Kidney tubule cell (primary cell): ENCODE data around the gene F11.
A peak's percentile ranks its signal among the peaks of the same experiment; 100 is the strongest.
"Not testable (repeated sequence)": the region's sequence is repeated elsewhere in the genome, so short reads cannot be mapped to it uniquely, and the experiment has no call there.

Source experiments
- DNase-seq: peaks from one replicate; pipeline ENCODE4 v3.0.0-alpha.2; 2018; ENCODE audit warnings: low spot score

The F11 gene

DNA sequence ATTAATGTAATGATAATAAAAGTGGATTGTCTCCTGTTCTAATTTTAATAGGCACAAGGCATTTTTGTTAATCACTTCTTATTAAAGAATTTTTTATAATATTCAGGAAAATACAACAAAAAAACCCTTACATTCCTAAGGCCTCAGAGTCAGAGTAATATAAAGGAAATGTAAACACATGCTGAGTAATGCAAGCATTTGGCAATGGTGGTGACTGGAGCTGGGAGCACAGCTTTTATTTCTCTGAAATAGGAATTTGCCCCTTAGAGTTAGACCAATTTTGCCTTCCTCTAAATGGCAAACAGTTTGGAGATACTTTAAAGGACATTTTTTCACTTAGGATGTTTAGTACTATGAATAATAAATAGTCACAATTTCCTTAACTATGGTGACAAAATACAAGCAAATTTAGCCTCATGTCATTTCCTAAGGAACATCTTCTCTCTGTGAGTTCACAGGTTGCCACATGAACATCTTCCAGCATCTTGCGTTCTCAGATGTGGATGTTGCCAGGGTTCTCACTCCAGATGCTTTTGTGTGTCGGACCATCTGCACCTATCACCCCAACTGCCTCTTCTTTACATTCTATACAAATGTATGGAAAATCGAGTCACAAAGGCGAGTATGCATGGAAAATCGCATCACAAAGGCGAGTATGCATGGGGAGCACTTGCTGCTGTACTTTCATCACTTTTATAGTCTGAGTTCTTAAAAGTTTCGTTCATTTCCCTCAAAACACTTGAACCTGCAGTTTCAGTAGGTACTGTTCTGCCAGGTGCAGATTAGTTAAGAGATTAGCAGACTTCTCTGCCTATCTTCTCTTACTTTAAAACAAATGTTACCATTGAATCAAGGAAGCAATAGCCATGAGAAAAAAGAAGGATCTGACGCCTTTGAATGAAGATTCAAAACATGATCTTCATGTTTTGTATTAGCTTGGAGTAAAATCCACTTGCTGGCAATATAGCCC lies 15.9 kb upstream of the F11 start:
- DNase-seq, result no peak

DNA sequence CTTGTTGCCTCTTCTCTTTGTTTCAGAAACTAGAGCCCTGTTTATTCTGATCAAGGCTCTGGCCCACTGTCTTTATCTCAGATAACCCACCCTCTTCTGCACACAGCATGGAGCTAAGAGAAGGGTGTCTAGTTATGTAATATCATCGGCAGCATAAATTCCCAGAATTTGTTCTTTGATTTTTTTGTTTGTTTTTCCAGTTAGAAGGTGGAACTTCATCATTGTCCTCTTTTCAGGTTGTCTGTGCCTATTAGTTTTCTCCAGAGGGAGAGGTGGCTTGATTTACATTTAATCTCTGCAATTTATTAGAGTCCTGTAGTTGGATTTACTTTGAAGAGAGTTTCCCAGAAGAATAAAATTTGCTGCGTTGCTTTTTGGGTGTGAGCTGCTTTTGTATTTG lies 15.2 kb upstream of the F11 start:
- no peak for DNase-seq

DNA sequence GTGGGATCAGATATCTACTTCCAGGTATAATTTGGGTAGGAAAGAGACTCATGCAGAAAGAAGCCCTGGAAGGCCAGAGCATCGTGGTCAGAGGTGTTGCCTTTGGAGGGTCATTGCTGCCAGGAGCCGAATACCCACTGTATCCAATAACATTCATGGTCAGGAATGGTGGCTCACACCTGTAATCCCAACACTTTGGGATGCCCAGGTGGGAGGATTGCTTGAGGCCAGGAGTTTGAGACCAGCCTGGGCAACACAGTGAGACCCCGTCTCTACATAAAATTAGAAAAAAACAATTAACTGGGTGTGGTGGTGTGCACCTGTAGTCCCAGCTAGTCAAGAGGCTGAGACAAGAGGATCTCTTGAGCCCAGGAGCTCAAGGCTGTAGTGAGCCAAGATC lies 10.9 kb upstream of the F11 start:
- no peak for DNase-seq

DNA sequence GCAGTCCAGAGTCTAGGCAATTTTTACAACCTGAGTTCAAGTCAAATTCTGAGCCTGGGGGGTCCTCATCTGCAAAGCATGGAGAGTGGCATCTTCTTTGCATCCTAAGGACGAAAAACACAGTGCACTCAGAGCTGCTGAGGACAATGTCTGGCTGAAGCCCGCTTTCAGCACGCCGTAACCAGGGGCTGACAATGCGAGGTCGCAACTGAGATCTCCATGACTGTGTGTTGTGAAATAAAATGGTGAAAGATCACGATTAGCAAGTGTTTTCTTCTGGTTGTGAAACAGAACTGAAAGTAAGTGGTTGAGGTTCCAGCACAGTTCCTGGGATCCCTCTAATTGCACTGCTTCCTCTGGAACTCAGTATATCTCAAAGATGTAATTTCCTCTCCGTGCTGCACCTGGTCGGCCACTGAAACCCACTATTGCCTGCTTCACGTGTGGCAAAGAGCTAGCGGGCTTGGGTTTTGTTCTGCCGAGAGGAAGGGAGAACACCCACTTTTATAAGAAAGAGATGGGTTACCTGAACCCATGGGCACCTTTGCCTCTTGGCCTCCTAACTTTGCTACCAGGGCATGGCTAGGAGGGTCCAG lies 7.7 kb upstream of the F11 start:
- no peak for DNase-seq

DNA sequence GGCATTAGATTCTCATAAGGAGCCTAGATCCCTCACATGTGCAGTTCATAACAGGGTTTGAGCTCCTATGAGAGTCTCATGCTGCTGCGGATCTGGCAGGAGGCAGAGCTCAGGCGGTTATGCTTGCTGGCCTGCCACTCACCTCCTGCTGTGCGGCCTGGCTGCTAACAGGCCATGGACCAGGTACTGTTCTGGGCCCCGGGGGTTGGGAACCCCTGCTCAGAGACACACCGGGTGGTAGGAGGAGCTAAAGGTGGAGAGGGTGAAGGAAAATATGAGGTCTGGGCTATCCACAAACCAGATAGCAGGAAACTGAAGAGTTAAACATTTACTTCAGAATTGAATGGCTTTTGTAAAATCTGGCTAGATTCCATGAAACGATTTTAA lies 5.9 kb upstream of the F11 start:
- DNase-seq, result peak; percentile 68

DNA sequence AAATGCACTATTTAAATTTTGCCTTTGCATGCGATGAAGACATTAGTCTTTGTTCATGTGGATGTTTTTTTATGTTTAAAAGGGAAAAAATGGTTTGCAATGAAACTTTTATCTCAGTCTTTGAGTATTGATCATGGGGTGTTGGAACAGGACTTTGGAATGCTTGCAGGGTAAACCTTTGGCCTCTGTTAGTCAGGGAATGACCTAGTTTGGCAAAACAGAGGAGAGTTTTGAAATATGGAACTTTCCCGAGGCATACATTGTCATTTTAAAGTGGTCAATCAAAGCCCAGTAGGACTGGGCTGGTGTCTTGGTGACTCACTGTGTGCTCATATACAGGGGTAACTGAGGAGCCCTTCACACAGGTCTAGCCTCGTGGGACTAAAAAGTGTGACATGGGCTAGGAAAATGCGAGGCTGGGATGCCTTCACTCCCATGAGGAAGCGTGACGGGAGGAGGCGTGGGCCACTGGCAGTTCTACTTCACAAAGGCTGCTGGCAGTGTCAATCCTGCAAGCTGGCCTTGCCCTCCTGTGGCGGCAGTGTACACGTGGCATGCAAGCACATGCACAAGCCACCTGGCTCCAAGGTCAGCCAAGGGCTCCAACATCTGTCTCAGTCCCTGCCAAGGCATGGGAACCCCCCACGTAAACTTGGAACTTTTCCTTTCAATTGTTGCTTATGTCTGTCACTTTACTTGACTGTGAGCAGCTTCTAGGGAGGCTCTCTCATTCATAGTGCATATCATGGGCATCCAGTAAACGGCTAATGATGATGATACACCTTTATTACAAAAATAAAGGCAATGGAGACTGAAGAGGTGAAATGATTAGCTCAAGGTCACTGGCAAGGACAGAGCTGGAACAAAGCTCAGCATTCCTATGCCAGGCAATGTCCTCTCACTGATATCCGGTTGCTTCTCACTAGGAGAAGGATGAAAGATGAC lies 5.2 kb upstream of the F11 start:
- peak; percentile 76 for DNase-seq

DNA sequence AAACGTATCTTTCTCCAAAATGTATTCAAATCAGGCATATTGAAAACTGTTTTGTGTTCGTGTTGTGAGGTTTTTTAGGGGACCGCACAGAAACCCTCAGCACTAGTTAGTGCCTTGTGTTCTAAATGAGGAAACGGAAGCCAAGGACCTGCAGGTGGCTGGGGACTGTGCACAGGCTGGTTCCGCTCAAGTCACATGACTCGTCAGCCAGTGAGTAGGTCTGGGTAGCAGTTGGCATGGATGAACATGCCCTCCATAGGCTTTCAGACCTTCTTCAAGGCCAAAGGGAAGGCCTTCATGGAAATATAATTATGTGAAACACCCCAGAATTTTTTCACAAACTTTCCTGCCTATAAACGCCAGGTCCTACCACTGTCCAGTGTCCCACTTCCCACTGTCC lies 1.3 kb upstream of the F11 start:
- no peak for DNase-seq

DNA sequence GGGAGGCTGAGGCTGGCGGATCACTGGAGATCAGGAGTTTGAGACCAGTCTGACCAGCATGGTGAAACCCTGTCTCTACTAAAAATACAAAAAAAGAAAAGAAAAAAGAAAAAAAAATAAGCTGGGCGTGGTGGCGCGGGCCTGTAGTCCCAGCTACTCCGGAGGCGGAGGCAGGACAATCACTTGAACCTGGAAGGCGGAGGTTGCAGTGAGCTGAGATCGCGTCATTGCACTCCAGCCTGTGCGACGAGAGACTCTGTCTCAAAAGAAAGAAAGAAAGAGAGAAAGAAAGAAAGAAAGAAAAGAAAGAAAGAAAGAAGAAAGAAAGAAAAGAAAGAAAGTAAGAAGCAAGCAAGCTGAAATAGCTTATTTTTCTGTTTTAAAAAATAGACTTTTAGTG lies 739 bp upstream of the F11 start:
- DNase-seq, result not testable (repeated sequence)

DNA sequence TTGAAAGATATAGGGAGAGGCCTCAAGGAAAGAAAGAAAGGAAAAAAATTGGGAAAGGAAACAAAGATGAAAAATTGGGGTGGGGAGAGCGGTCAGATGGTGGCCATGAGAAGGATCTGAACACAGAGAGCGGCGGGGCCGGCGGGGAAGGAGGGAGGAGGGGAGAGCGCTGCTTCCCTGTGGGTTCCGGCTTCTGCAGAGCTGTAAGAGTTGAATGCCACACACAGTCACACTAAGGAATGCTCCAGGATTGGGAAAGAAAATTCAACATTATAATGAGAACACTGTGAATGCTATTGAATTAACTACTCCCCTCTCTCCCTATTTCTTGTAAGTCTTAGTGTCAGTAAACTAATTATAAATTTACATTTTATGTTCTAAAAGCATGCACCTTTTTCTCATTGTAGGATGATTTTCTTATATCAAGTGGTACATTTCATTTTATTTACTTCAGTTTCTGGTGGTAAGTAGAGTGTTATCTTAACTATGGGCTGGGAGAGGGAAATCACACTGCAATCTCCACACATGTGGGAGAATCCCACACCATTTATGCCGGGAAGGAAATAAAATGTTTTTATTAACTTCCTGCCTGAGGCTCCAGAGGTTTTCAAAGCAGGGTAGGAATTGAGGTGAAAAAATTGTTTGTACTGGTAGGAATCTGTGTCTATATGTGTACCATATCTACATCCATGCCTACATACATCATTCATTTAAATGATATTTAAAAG lies 904 bp downstream of the F11 start:
- DNase-seq, result peak; percentile 60

DNA sequence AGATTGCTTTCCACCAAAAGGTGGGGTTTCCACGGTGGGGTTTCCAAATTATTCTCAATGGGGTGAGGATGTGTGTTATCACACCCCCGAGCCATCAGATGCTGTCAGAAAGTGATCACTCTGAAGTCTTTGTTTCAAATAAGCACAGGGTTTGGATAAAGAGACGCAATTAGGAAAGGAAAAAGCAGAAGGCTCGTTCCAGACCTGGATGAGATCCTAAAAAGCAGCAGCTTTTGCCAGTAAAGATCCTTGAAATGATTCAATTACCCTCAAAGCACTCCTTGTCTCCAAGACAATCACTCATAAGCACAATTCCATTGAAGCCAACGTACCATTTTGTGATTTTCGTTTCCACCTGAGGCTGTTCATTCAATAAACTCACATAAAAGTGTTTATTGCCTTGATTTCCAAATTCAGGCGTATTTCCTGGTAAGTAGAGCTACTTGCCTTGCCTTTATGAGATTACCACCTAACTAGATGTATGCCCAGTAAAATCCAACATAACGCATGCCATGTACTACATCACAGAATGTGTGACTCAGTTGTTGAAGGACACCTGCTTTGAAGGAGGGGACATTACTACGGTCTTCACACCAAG lies 5.2 kb downstream of the F11 start:
- no peak for DNase-seq

DNA sequence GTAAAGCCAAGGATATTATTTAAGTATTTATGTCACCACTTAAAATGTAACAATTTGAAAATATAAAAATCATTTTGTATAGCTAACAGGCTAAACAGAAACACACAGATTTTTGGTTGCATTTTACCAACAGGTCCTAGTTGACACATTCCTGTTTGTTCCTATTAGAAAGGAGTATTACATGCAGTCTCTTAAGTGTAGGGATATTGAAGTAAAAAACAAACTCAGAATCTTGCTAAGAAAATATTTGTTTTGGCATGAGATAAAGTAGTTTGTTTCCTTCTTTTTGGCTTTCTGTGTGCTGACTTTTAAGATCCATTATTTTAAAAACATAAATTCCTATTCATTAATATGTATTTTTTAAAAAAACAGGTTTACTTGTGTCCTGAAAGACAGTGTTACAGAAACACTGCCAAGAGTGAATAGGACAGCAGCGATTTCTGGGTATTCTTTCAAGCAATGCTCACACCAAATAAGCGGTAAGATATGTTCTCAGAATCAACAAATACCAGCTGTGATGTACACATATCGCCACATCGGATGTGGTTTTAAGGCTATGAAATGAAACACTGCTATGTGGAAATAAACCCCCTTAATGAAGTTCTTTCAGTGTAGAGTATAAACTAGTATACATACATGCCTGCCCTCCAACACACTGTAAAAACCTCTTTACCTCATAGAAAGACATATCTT lies 6.9 kb downstream of the F11 start:
- no peak for DNase-seq

DNA sequence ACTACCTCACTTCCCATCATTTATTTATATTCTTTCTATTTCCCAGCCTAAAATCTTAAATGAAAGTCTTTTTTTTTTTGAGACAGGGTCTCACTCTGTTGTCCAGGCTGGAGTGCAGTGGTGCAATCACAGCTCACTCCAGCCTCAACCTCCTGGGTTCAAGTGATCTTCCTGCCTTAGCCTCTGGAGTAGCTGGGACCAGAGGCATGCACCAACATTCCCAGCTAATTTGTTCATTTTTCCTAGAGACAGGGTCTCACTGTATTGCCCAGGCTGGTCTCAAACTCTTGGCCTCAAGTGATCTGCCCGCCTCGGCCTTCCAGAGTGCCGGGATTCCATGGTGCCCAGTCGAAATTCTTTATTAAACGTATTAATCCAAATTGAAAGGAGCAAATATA lies 7.4 kb downstream of the F11 start:
- DNase-seq, result not testable (repeated sequence)

DNA sequence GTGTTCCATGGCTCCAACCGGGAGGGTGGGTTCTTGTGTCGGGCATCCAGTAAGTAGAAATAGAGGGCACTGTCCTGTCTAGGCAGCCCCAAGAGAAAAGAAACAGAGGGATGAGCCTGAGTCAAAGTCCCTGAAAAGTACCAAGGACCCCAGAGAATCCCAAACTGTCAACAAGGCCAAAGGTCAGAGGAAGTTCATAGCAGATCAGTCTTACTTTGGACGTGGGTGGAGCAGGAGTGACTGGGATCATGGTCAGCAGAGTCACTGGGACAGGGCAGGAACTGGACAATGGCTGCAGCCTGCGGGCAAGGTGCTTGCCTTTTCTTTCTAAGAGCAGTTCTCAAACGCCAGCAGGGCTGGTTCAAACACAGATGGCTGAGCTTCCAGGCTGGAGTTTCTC lies 17.3 kb downstream of the F11 start:
- no peak for DNase-seq

DNA sequence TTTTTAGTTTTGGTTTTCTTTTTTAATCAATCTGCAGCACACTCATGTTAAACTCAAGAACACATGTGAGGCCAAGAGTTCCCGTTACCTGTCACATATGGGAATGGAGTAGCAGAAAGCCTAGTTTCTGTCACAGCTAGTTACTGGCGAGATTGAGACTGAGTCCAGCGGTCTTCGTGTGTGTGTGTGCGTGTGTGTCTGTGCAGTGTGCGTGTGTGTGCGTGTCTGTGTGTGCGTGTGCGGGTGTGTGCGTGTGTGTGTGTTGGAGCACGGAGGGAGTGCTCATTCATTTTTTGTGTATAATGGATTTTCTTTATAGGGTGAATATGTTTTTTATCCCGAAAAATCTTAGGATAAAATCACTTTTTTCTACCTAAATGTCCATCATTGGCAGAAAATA lies 19.2 kb downstream of the F11 start:
- DNase-seq, result no peak

DNA sequence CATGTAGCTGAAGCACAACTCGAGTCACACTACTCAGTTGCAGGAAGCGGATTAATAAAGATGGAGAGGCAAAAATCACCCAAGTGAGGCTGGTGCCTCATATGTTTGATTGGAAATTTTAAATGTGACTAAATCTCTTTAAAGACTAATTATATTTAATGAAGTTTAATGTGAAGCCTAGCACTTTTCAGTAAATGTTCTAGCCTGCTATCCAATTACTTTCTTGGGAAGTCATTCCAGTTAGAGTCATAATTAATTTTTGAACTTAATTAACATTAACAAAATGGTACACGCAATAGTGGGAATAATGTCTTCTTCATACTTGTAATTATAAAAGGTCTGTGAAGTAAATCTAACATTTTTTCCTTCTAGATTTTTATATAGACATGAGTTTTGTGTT lies 20.6 kb downstream of the F11 start:
- DNase-seq, result no peak

DNA sequence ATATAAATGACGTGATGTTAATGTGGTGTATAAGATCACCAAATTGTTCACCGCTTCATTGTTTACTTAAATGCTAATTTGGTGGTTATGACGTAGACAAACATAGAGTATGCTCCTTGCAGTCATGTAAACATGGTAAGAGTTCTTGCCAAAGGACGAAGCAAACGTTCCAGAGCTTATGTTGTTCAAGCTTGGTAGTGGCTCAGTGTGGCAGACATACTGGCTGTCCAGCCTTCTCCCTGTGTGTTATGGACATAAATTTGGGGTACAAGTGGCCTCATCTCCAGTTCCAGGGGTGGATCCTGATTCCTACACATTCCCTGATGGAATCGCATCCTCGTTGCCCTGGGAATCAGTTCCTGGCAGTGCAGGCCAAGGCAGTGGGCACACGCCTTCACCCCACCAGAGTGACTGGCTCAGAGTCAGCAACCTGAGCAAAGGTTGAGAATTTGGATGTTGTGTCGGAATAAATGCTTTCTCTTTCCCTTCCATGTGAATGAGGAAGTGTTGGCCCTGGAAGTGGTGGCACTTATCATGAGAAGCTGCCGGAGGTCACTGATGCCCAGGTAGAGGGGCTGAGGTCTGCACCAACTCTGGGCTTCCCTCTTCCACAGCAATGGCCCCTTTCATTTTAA lies 25.4 kb downstream of the F11 start:
- DNase-seq, result no peak

DNA sequence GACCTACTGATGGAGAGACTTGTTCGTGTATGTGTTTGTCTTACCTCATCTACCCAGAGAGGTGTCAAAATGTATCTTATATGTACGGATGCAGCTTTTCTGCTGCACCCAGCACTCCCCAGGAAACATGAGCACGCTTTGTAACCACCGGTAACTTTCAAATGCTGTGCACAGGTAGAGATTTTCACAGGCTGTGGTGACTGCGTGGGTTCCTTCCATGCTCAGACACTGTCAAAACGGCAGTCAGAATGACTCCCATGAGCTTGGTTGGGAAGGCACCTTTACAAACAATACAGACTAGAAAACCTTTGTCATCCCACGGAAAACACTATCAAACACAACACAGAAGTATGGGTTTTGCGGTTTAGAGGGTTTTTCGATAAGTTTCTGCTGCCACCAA lies 28.2 kb downstream of the F11 start:
- no peak for DNase-seq

DNA sequence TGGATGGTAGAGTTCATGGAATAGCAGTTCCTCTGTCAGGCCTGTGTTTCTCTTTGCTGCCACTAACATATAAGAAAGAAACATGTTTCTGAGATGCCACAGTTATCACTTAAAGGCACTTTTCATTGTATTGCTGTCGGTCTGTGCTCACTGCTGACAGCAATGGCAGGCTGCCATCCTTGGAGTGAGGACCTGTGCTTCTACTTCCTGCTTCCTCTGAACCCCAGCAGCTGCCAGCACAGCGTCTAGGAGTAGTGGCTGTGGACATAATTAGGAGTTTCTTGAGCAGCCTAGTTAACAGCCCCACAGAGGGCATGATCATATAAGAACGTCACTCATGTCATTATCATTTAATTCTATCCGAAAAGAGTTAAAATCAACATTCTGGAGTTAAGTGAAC lies 30.5 kb downstream of the F11 start:
- DNase-seq, result no peak

DNA sequence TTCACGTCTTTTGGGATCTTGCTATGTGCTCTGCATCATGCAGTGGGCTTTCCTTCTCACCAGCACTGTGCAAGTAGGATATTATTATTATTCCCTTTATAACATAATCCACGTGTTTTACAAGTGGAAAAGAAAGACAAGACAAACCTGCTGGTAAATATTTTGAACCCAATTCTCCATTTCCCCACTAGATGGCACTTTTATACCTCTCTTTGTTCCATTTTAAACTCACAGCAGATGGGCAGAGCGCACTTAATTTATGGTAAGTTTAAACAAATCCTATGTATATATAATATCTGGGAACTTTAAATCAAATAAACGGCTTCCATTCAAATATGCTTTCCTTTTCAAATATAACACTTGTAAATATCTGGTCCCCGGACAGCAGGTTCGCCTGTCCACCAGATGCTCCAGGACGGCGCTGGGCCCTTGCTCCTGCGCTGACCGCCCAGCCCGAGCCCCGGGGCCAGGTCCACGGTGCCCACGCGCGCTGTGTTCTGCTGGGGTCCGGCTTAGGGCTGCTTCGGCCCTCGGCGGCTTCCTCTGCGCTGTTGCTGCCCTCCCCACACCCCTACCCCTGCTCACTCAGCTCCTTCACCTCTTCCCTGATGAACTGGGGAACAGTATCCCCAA lies 31.1 kb downstream of the F11 start:
- DNase-seq, result peak; percentile 64
